ENCODE data around the gene NAA30. TPM values are rescaled to one million over a fixed set of nuclear protein-coding genes. Genes with fewer than 3 reads are reported as not detected.

Gene NAA30
- total RNA-seq, 1 experiment from 2014 or later = 17.8 TPM

GRCh38 chr14:57352396-57353170 lies 37.8 kb upstream of the NAA30 start (continued):
- TF ChIP-seq USF2 (CRISPR knock-in tag; IDR thresholded peaks at IDR 0.05) (no peak), ESRRA (CRISPR knock-in tag; IDR thresholded peaks at IDR 0.05; ENCODE audit: borderline replicate concordance) (no peak), ATF2 (CRISPR knock-in tag; IDR thresholded peaks at IDR 0.05; ENCODE audit: borderline replicate concordance, low read depth) (no peak)

DNA sequence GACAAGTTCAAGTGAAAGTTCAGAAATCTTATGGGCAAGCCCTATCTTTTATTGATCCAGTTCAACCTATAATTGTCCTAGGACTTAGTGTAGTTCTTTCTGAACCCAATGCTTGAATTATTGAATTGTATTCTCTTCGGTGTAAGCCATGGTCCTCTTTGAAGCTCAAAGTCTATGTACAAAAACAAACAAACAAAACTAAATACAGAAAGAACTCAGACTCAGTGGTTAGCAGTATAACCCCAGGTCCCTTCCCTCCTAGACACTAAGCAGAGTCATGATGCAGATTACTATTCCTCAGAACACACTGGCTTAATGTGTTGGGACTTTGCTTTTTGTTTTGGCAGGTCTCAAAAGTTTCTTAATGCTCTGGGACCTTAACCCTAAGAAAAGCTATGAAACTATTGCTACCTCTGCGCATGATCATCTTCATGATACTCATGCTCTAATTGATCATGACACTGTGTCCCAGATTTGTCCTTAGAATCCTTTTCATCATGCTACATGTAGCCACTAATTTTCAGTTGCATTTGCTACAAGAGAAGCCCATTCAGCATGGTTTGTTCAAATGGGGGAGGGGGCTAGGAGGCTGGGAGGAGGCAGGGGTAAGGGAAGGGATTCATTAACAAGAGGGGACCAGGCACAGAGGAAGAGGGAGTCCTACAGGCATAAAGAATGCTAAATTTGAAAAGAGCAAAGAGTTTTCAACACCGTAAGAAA lies 35.1 kb upstream of the NAA30 start:
- Mint-ChIP-seq H3K27ac (no peak overlapping the region), H3K4me1 (no peaks in the 10 kb centered on the region), H3K27me3 (ENCODE audit: low read depth) (peaks cover 3% of the 10 kb centered on the region; the same call in 1 of the 2 replicates), H3K9me3 (peaks cover 4% of the 10 kb centered on the region; the same call in 1 of the 2 replicates), H3K4me3 (no peak overlapping the region), H3K36me3 (no peaks in the 10 kb centered on the region)
- POLR2A ChIA-PET = no interaction called here
- no peak for DNase-seq (ENCODE audit: low spot score)
- CTCF ChIA-PET = no interaction called here
- ATAC-seq = no peak
- no peak for TF ChIP-seq ZNF423 (CRISPR knock-in tag; IDR thresholded peaks at IDR 0.05)
- no peak for TF ChIP-seq IRF1 (CRISPR knock-in tag; IDR thresholded peaks at IDR 0.05)
- TF ChIP-seq HMGXB4 (CRISPR knock-in tag; IDR thresholded peaks at IDR 0.05) = no peak
- TF ChIP-seq ATF2 (CRISPR knock-in tag; IDR thresholded peaks at IDR 0.05; ENCODE audit: borderline replicate concordance, low read depth) = no peak
- no peak for TF ChIP-seq NR3C1 (CRISPR knock-in tag; conservative IDR thresholded peaks at IDR 0.05; ENCODE audit: low read depth)
- TF ChIP-seq, protein P1, sequence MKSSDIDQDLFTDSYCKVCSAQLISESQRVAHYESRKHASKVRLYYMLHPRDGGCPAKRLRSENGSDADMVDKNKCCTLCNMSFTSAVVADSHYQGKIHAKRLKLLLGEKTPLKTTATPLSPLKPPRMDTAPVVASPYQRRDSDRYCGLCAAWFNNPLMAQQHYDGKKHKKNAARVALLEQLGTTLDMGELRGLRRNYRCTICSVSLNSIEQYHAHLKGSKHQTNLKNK (CRISPR knock-in tag; IDR thresholded peaks at IDR 0.05) = no peak
- TF ChIP-seq ZNF232 (CRISPR knock-in tag; IDR thresholded peaks at IDR 0.05) = no peak
- no peak for TF ChIP-seq FOXJ3 (CRISPR knock-in tag; IDR thresholded peaks at IDR 0.05; ENCODE audit: borderline replicate concordance)
- no peak for TF ChIP-seq SP1 (CRISPR knock-in tag; conservative IDR thresholded peaks at IDR 0.05)
- TF ChIP-seq NR2C2 (CRISPR knock-in tag; IDR thresholded peaks at IDR 0.05) = no peak
- no peak for TF ChIP-seq ERG (CRISPR knock-in tag; IDR thresholded peaks at IDR 0.05)
- no peak for TF ChIP-seq FOXP1 (CRISPR knock-in tag; IDR thresholded peaks at IDR 0.05; ENCODE audit: borderline replicate concordance)
- no peak for TF ChIP-seq NFATC4 (CRISPR knock-in tag; IDR thresholded peaks at IDR 0.05)
- TF ChIP-seq, protein P2, sequence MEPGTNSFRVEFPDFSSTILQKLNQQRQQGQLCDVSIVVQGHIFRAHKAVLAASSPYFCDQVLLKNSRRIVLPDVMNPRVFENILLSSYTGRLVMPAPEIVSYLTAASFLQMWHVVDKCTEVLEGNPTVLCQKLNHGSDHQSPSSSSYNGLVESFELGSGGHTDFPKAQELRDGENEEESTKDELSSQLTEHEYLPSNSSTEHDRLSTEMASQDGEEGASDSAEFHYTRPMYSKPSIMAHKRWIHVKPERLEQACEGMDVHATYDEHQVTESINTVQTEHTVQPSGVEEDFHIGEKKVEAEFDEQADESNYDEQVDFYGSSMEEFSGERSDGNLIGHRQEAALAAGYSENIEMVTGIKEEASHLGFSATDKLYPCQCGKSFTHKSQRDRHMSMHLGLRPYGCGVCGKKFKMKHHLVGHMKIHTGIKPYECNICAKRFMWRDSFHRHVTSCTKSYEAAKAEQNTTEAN (CRISPR knock-in tag; IDR thresholded peaks at IDR 0.05) = no peak
- no peak for TF ChIP-seq ZNF138 (CRISPR knock-in tag; conservative IDR thresholded peaks at IDR 0.05)
- no peak for TF ChIP-seq TEAD1 (CRISPR knock-in tag; IDR thresholded peaks at IDR 0.05)
- no peak for TF ChIP-seq ZBTB21 (CRISPR knock-in tag; IDR thresholded peaks at IDR 0.05; ENCODE audit: borderline replicate concordance)
- no peak for TF ChIP-seq JUN (CRISPR knock-in tag; IDR thresholded peaks at IDR 0.05)
- TF ChIP-seq TCF7 (CRISPR knock-in tag; IDR thresholded peaks at IDR 0.05; ENCODE audit: low read depth) = no peak
